GM18505 (cell line): Measurements from ENCODE around the gene AFAP1.

Experiments used
- ATAC-seq: cut with Tn5 transposase; IDR thresholded peaks from one replicate; pipeline ENCODE4 v1.9.1; 2021; ENCODE audit not compliant: unreplicated experiment
- POLR2A ChIP-seq: IDR thresholded peaks from 4 replicates; pipeline ENCODE4 v1.6.1; 2011; ENCODE audit warnings: borderline replicate concordance; ENCODE audit not compliant: insufficient read depth, insufficient read length; ENCODE audit errors: extremely low read depth

The AFAP1 gene

GRCh38 chr4:7733801-7734650 is 205.6 kb downstream of the AFAP1 start:
- no peak for ATAC-seq
- no peak for TF ChIP-seq POLR2A

GRCh38 chr4:7733201-7733600 is 206.5 kb downstream of the AFAP1 start:
- TF ChIP-seq POLR2A = no peak
- ATAC-seq = no peak

DNA sequence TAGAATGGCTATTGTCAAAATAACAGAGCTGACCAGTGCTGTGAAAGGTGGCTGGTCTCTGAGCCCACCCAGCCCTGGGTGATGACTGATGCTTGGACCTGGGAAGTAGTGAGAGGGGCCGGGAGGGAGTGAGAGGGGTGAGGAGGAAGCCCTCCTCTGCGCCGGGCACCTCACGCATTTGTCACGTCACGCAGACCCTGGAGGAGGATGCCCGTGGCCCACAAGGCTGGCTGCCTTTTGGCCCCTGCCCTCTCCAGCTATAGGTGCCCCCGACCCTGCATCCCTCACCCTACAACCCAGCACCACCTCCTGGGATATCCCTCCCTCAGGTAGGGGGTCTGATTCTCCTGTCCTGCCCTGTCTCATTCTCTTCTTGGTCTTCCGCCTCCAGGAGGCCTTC is 207.4 kb downstream of the AFAP1 start:
- no peak for ATAC-seq
- TF ChIP-seq POLR2A = no peak

- no peak for TF ChIP-seq POLR2A
- no peak for ATAC-seq
Measured at GRCh38 chr4:7731437-7731836, 208.2 kb downstream of the AFAP1 start.

DNA sequence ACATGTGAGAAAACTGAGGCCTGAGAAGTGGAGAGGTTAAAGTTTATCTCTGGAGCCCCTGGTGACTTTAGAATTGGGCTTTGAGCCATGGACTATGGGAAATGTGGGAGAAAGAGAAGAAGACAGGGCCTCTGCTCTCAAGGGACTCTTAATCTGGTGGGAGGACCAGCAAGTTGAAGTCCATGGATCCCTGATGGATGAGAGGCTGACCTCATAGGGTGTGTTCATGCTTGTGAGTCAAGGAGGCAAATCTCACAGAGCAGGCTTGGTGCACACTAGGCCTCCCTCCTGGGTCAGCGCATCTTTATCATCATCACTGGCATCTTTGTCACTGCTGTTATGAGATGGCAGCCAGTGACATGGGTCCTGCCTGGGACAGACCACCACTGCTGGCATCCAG is 211.9 kb downstream of the AFAP1 start:
- TF ChIP-seq POLR2A = no peak
- ATAC-seq = no peak

- no peak for TF ChIP-seq POLR2A
Measured at GRCh38 chr4:7726665-7727413, 212.8 kb downstream of the AFAP1 start.

DNA sequence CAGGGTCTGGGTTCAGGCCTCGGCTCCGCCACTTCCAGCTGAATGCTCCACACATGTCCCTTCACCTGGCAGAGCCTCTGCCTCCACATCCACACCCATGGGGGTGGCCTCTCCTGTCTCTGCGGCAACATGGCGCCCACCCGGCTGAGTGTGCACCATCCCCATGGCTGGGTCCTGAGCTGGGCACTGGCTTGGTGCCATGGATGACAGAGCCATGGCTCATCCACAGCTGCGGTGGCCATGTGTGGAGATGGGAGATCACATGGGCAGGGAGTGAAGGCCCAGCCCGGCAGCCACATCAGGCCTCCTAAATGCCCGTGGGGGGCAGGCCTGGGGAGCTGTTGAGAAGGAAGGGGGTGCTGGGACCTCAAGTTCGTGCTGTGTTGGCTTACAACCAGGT is 213.7 kb downstream of the AFAP1 start:
- ATAC-seq = no peak

More at GRCh38 chr4:7726665-7727413, 212.8 kb downstream of the AFAP1 start:
- ATAC-seq = no peak

DNA sequence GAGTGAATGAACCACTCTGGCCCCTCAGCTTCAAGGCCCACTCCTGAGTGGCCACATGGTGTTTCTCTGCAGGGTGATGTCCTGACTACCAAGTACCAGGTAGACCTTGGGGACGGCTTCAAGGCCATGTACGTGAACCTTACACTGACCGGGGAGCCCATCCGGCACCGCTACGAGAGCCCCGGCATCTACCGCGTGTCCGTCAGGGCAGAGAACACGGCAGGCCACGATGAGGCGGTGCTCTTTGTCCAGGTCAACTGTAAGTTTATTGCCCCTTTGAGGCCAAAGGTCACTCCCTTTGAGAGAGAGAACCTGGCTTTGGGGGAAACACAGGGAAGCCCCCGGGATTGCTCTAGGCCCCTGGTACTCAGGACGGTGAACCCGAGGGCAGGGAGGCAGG is 216.0 kb downstream of the AFAP1 start:
- no peak for ATAC-seq
- no peak for TF ChIP-seq POLR2A

More for the DNA sequence above, 213.7 kb downstream of the AFAP1 start:
- TF ChIP-seq POLR2A = no peak

- ATAC-seq = no peak
- no peak for TF ChIP-seq POLR2A
Measured at GRCh38 chr4:7722766-7723387, 216.8 kb downstream of the AFAP1 start.

GRCh38 chr4:7721984-7722551 is 217.6 kb downstream of the AFAP1 start:
- no peak for TF ChIP-seq POLR2A
- ATAC-seq = no peak

DNA sequence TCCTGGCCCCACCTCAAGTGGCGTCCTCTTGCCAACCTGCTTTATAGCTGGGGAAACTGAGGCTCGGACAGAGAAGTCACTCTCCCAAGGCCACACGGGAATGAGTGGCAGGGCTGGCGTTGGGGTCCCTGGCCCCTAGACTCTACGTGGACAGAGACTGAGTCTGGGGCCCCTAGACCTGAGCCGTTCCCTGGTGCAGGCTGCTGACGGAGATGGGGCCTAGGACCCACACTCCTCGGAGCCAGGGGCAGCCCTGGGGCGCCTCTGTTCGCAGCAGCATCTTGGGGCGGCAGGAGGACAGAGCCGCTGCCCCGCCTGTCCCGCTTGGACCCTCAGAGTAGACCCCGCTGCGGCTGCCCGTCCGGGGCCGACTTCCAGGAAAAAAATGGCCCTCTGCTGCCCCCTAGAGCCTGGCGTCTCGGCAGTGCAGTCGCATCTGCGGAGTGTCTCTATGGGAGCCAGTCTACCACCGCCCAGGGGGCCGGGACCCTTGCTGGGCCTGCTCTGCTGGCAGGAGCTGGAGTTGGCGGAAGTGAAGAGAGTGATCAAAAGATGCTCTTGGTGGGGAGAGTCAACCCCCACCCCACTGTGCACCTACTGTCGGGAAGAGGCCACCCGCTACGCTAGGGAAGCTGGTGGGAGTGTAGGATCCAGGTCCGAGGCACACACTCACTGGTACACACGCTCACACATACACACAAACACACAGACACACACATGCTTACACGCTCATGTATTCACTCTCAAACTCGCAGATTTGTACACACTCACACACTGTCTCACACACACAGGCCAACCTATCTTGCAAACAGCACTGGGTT is 220.1 kb downstream of the AFAP1 start:
- ATAC-seq = no peak
- TF ChIP-seq POLR2A = no peak

GRCh38 chr4:7717946-7718490 is 221.6 kb downstream of the AFAP1 start:
- ATAC-seq = no peak
- no peak for TF ChIP-seq POLR2A
